ENCODE data around the gene MCM5.

Gene MCM5

DNA sequence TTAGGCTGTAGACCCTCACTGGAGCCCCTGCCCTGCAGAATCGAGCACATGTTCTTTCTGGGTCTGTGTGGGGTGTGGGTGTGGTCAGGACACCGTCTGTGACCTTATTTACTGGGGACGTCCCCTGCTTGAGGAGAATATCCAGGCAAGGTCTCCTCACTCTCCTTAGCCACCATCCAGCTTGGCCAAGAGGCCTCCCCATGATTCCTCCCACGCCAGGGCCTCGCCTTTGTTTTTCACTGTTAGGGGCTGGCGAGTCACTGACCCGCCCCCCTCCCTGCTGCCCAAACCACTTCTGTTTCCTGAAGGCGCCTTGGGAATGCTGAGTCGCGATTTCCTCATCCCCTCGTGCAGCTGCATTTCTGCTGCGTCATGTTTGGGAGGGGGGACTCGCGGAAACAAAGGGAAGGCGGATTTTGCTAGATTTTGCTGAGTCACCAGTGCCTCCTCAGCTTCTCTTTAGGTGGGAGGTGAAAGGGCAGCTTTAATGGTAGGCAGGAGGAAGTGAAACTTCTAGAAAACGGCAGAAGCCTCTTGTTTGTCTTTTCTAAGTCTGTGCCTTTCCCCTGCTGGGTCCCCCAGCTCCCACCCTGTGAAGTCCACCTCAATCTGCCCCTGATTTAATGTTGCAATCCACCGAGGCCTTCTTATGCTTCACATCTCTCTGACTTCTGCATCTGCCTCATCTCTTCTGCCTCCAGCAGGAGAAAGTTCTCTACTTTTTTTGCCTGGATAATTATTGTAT is 23.0 kb upstream of the MCM5 start:
- Histone ChIP-seq H4K20me1 (ENCODE audit: insufficient read depth, low read length) (no peaks in the 10 kb centered on the region), H3K79me2 (ENCODE audit: insufficient read depth, low read length) (peaks cover 5% of the 10 kb centered on the region; the same call in 1 of the 2 replicates), H3K36me3 (ENCODE audit: insufficient read depth, low read length) (no peaks in the 10 kb centered on the region), H3F3A (ENCODE audit: insufficient read depth, low read length) (no peaks in the 10 kb centered on the region), H3K9me3 (ENCODE audit: low read length) (no peaks in the 10 kb centered on the region), H3K27ac (ENCODE audit: low read depth, low read length, poor library complexity, severe bottlenecking) (peak overlapping the region; percentile 76), H3K9me2 (ENCODE audit: low read depth, low read length) (no peaks in the 10 kb centered on the region), H3K4me1 (ENCODE audit: insufficient read depth, low read length, severe bottlenecking) (peaks cover 44% of the 10 kb centered on the region), H3K9ac (ENCODE audit: low read length) (peak overlapping the region; percentile 52), H3K27me3 (ENCODE audit: insufficient read depth, low read length) (no peaks in the 10 kb centered on the region), H3K4me2 (ENCODE audit: low read length) (peak overlapping the region; percentile 42), H3K4me3 (ENCODE audit: low read depth, low read length, poor library complexity, severe bottlenecking) (peak overlapping the region; percentile 23), H2AFZ (ENCODE audit: low read length) (no peak overlapping the region)
- TF ChIP-seq EZH2 (IDR thresholded peaks at IDR 0.05; ENCODE audit: borderline replicate concordance, low read length), result no peak
- TF ChIP-seq, protein P1, sequence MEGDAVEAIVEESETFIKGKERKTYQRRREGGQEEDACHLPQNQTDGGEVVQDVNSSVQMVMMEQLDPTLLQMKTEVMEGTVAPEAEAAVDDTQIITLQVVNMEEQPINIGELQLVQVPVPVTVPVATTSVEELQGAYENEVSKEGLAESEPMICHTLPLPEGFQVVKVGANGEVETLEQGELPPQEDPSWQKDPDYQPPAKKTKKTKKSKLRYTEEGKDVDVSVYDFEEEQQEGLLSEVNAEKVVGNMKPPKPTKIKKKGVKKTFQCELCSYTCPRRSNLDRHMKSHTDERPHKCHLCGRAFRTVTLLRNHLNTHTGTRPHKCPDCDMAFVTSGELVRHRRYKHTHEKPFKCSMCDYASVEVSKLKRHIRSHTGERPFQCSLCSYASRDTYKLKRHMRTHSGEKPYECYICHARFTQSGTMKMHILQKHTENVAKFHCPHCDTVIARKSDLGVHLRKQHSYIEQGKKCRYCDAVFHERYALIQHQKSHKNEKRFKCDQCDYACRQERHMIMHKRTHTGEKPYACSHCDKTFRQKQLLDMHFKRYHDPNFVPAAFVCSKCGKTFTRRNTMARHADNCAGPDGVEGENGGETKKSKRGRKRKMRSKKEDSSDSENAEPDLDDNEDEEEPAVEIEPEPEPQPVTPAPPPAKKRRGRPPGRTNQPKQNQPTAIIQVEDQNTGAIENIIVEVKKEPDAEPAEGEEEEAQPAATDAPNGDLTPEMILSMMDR (IDR thresholded peaks at IDR 0.05; ENCODE audit: low read length), result no peak

DNA sequence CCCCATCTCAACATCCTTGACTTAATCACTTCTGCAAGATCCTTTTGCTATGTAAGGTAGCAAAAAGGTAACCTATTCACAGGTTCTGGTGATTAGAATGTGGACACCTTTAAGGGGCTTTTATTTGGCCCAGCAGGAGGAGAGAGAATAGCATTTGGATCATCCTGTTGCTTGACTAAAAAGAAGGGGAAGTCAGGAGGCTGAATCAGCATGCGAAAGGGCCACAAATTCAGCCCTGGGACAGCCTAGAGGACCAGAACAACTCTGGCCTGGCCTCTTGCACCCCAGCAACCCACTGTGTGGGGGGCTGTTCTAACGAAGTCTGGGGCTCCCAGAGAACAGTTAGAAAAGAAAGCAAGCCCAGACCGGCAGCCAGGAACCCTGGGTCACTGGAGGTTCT is 22.2 kb upstream of the MCM5 start:
- Histone ChIP-seq H3K27ac (ENCODE audit: low read depth, low read length, poor library complexity, severe bottlenecking) (peak overlapping the region; percentile 76), H3K9ac (ENCODE audit: low read length) (peak overlapping the region; percentile 17; the same call in 1 of the 2 replicates), H3K4me2 (ENCODE audit: low read length) (no peak overlapping the region), H3K9me3 (ENCODE audit: low read length) (no peaks in the 10 kb centered on the region), H3K4me3 (ENCODE audit: low read depth, low read length, poor library complexity, severe bottlenecking) (no peak overlapping the region), H3K36me3 (ENCODE audit: insufficient read depth, low read length) (no peaks in the 10 kb centered on the region), H3K27me3 (ENCODE audit: insufficient read depth, low read length) (no peaks in the 10 kb centered on the region), H4K20me1 (ENCODE audit: insufficient read depth, low read length) (no peaks in the 10 kb centered on the region), H3F3A (ENCODE audit: insufficient read depth, low read length) (no peaks in the 10 kb centered on the region), H3K9me2 (ENCODE audit: low read depth, low read length) (no peaks in the 10 kb centered on the region), H3K79me2 (ENCODE audit: insufficient read depth, low read length) (peaks cover 7% of the 10 kb centered on the region; the same call in 1 of the 2 replicates), H3K4me1 (ENCODE audit: insufficient read depth, low read length, severe bottlenecking) (peaks cover 48% of the 10 kb centered on the region), H2AFZ (ENCODE audit: low read length) (no peak overlapping the region)
- TF ChIP-seq, protein P1 (IDR thresholded peaks at IDR 0.05; ENCODE audit: low read length), result no peak
- TF ChIP-seq EZH2 (IDR thresholded peaks at IDR 0.05; ENCODE audit: borderline replicate concordance, low read length), result no peak

DNA sequence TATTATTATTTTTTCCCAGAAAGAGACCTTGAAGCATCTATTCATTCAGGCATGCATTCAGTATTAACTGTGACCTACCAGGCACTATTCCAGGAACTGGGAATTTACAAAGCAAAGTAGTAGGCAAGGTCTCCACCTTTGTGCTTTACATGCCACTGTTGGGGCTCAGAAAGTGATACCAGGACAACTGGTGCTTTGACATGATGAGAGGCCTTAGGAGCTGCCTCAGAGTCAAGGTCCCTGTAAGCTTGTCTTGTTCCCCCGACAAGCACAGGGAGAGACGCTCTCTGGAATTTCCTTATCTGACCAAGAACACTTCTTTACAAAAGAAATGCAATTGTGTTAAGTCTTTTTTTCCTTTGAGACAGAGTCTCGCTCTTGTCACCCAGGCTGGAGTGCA is 21.3 kb upstream of the MCM5 start:
- H3F3A ChIP-seq (ENCODE audit: insufficient read depth, low read length), result no peaks in the 10 kb centered on the region

More for the DNA sequence above, 21.3 kb upstream of the MCM5 start:
- Histone ChIP-seq H2AFZ (ENCODE audit: low read length) (no peak overlapping the region), H3K27me3 (ENCODE audit: insufficient read depth, low read length) (no peaks in the 10 kb centered on the region), H3K79me2 (ENCODE audit: insufficient read depth, low read length) (peaks cover 7% of the 10 kb centered on the region; the same call in 1 of the 2 replicates), H3K9me2 (ENCODE audit: low read depth, low read length) (no peaks in the 10 kb centered on the region), H3K4me2 (ENCODE audit: low read length) (no peak overlapping the region), H3K36me3 (ENCODE audit: insufficient read depth, low read length) (peaks cover 7% of the 10 kb centered on the region; the same call in 1 of the 2 replicates), H3K9ac (ENCODE audit: low read length) (no peak overlapping the region), H3K4me1 (ENCODE audit: insufficient read depth, low read length, severe bottlenecking) (peaks cover 53% of the 10 kb centered on the region), H4K20me1 (ENCODE audit: insufficient read depth, low read length) (no peaks in the 10 kb centered on the region), H3K4me3 (ENCODE audit: low read depth, low read length, poor library complexity, severe bottlenecking) (no peak overlapping the region), H3K27ac (ENCODE audit: low read depth, low read length, poor library complexity, severe bottlenecking) (peak overlapping the region; percentile 76), H3K9me3 (ENCODE audit: low read length) (no peaks in the 10 kb centered on the region)
- TF ChIP-seq, protein P1 (IDR thresholded peaks at IDR 0.05; ENCODE audit: low read length), result no peak
- TF ChIP-seq EZH2 (IDR thresholded peaks at IDR 0.05; ENCODE audit: borderline replicate concordance, low read length), result no peak
